ENCODE data around the gene TCF12. TPM values are rescaled to one million over a fixed set of nuclear protein-coding genes. Genes with fewer than 3 reads are reported as not detected.

TCF12 gene
- total RNA-seq, 2 experiments from 2014 or later, result 55.8 to 59.4 TPM

DNA sequence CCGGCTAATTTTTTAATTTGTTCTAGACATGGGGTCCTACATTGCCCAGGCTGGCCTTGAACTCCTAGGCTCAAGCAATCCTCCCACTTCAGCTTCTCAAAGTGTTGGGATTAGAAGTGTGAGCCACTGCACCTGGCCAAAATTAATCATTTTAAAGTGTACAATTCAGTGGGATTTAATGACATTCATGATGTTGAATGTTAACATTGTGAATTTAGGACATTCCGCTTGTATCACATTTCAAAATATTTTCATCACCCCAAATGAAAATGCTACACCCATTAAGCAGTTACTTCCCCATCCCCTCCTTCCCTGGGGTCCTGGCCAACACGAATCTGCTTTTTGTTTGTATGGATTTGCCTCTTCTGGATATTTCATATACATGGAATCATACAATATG lies 395.8 kb downstream of the TCF12 start:
- peaks cover 4% of the 10 kb centered on the region for H3K27me3 Mint-ChIP-seq
- no peaks in the 10 kb centered on the region for H3K4me1 Mint-ChIP-seq
- DNase-seq, result no peak
- no peak overlapping the region for H3K27ac Mint-ChIP-seq
- no peak overlapping the region for H3K4me3 Mint-ChIP-seq
- no peaks in the 10 kb centered on the region for H3K9me3 Mint-ChIP-seq
- H3K36me3 Mint-ChIP-seq, result no peaks in the 10 kb centered on the region

DNA sequence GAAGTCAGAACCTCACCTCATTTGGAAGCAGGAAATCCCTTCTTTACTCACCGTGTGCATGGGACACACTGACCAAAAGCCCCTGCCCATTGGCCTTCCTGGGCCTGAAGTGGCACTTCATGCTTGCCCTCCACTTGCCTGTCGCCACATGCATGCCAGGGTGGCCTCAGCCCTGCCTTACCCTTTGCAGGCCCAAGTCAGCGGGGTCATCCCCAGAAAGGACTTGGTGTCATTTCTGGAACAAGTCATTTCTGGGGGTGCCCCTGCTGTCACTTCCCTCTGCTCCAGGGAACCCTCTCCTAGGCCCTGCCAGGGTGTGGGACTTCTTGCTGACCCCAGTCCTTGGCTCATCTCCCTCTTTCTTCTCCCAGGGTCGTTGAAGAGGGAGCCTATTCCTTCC lies 398.0 kb downstream of the TCF12 start:
- no peaks in the 10 kb centered on the region for H3K27me3 Mint-ChIP-seq
- no peak for DNase-seq
- H3K27ac Mint-ChIP-seq, result no peak overlapping the region
- H3K4me3 Mint-ChIP-seq, result no peak overlapping the region
- no peaks in the 10 kb centered on the region for H3K36me3 Mint-ChIP-seq
- H3K4me1 Mint-ChIP-seq, result no peaks in the 10 kb centered on the region
- H3K9me3 Mint-ChIP-seq, result no peaks in the 10 kb centered on the region

DNA sequence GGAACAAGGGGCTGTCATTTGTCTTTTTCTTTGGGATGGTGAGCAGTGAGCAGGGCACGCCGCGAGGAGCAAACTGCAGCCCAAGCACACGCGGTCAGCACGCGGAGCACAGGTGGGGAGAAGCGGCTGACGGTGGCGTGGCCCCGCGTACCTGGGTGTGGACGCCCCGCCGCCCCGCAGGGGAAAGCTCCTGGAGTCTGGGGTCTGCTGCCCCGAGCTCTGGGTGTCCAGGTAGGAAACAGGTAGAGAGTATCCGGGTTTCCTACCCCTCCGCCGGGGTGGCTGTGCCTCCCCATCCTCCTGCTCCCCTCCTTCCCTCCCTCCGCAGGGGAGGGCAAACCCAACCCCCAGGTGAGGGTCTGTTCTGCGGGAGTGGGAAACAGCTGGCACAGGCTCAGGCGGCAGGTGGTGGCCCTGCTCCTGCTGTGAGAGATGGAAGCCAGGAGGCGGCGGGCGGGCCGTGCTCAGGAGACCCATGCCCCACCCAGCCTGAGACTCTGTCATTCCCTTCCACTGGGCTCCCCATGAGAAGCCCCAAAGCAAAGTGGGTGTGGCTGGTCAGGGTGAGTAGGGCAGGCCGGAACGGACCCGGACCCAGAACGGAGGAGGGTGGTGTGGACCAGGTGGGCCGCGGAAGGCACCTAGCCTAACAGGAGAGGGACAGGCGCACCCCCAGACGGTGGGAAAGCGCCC lies 400.9 kb downstream of the TCF12 start:
- Mint-ChIP-seq H3K9me3 (no peaks in the 10 kb centered on the region), H3K36me3 (no peaks in the 10 kb centered on the region), H3K4me3 (no peak overlapping the region)

DNA sequence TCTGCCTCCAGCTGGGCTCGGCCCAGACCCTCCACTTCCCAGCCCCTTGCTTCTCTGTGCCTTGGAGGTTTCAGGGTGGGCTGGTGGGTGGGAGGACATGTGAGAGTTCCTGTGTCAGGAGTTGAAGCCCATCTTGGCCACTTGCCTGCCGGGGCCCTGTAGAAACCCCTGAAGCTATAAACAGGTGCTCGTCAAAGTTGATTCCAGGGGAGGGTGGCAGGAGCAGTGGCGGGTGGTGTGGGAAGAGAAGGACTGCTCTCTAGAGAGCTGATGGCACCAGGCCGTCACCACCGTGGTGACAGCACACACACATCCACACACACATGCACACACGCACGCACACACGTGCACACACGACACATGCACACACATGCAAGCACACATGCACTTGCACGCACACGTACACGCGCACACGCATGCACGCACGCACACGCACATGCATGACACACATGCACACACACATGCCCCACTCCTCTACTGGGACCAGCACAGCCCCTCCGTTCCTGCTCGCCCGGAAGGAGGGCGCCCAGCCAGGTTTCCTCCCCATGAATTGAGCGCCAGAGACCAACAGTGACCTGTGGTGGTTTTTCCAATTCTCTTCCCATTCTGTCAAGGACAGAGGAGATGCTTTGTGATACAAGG lies 401.6 kb downstream of the TCF12 start:
- Mint-ChIP-seq H3K36me3 (no peaks in the 10 kb centered on the region), H3K4me3 (no peak overlapping the region), H3K27me3 (no peaks in the 10 kb centered on the region), H3K27ac (no peak overlapping the region), H3K9me3 (no peaks in the 10 kb centered on the region), H3K4me1 (peaks cover 4% of the 10 kb centered on the region)
- DNase-seq, result no peak

More for the DNA sequence above, 400.9 kb downstream of the TCF12 start:
- DNase-seq, result no peak
- H3K27me3 Mint-ChIP-seq, result no peaks in the 10 kb centered on the region
- no peak overlapping the region for H3K27ac Mint-ChIP-seq
- H3K4me1 Mint-ChIP-seq, result peaks cover 4% of the 10 kb centered on the region

DNA sequence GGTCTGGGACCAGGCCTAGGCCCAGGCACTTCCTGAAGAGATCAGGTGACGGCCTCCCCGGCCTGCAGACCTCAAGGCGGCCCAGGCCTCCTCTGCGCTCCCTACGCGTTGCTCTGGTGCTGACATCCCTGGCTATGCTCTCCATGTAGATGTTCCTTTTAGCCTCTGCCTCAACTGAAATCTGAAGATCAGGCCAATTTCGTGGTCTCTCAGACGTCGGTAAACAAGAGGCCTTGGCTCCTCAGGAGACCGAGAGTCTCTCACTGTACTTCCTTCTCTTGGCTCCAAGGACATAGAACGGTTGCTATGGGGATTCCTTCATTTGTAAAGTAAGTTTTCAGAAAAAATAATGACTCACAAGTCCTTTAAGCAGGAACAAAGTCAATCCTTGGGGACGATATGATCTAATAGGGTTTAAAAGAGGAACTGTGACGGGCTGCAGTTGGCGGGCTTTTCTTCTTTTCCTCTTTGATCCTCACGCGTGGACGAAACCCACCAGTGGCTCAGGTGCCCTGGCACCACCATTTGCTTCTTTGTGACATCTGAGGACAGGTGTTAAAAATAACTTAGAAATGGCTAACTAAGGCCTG lies 402.3 kb downstream of the TCF12 start:
- no peaks in the 10 kb centered on the region for H3K27me3 Mint-ChIP-seq
- H3K4me3 Mint-ChIP-seq, result no peak overlapping the region
- peaks cover 4% of the 10 kb centered on the region for H3K4me1 Mint-ChIP-seq
- no peak overlapping the region for H3K27ac Mint-ChIP-seq
- no peaks in the 10 kb centered on the region for H3K9me3 Mint-ChIP-seq
- no peak for DNase-seq
- no peaks in the 10 kb centered on the region for H3K36me3 Mint-ChIP-seq

DNA sequence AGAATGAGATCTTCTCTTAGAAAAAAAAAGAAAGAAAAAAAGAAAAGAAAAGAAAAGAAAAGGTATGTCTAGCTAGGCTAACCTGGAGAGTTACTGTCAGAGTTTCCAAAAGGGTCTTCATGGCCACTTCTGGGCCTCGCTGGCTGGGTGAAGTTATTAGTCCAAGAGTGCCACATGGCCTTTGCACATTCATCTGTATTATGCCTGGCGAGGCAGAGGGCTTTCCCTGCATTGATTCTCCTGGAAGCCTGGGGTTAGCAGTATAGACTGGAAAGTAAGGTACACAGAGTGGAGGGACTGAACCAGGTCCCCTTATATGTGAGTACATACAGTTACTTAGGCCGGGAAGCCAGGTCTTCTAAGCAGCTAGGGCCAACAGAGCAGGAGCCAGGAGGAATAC lies 403.0 kb downstream of the TCF12 start:
- peaks cover 4% of the 10 kb centered on the region for H3K4me1 Mint-ChIP-seq
- H3K36me3 Mint-ChIP-seq, result no peaks in the 10 kb centered on the region
- H3K27ac Mint-ChIP-seq, result no peak overlapping the region
- H3K4me3 Mint-ChIP-seq, result no peak overlapping the region
- no peaks in the 10 kb centered on the region for H3K27me3 Mint-ChIP-seq
- DNase-seq, result no peak
- H3K9me3 Mint-ChIP-seq, result no peaks in the 10 kb centered on the region

DNA sequence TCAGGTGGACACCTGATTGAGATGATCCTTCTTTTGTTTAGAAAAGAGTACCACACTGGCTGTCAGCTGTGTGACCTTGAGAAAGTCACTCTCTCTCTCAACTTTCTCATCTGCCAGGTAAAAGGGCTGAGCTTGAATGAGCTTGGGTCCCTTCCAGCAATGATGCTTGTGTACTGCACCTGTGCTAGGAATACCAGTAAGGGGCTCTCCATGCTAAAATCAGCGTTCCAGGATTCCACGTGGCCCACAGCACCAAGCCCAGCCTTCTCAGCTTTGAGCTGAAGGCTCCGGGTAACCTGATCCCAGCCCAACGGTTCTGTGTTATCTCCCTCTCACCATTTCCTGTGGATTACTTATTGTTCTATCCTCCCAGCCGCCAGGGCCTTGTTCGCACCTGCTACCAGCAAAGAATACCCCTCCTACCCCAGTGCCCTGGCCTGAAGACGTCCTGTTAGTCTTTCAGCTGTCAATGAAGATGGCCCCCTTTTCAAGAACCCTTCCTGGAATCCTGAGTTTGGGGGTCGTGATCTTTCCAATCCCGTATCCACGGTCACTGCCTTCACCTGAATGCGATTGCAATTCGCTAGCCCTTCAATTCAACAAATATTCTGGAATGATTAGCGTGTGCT lies 403.6 kb downstream of the TCF12 start:
- H3K27me3 Mint-ChIP-seq, result no peaks in the 10 kb centered on the region
- H3K4me1 Mint-ChIP-seq, result peaks cover 4% of the 10 kb centered on the region
- H3K9me3 Mint-ChIP-seq, result no peaks in the 10 kb centered on the region
- no peak overlapping the region for H3K4me3 Mint-ChIP-seq
- H3K27ac Mint-ChIP-seq, result no peak overlapping the region
- H3K36me3 Mint-ChIP-seq, result no peaks in the 10 kb centered on the region
- DNase-seq, result no peak

DNA sequence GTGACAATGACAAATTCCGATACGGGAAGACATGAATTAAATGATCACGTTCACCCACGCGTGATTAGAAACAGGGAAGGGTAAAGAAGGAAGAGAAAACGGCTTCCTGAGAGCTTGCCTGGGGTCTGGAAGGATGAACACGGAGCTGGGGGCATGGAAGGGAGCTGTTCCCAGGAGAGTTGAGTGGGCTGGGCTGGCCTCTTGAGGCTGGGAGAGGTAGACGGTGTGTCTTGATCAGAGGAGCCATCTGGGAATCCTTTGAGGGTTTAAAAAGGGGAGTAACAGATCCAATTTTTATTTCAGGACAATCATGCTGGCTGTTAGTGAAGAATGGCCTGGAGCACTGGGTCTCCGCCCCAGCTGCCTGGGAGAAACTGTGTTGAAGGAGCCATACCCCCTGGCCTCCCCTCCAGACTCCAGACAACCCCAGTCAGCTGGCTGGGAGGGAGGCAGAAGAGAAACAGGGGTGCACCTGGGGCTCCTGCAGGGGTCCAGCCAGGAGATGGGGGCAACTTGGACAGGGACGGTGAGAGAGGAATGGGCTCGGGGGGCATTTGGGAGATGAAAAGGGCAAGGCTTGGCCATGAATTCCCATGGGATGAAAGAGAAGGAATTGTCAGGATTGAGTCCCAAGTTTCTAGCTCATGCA lies 404.3 kb downstream of the TCF12 start:
- Mint-ChIP-seq H3K27ac (no peak overlapping the region), H3K4me3 (no peak overlapping the region), H3K9me3 (no peaks in the 10 kb centered on the region), H3K4me1 (peaks cover 4% of the 10 kb centered on the region), H3K27me3 (no peaks in the 10 kb centered on the region), H3K36me3 (no peaks in the 10 kb centered on the region)
- no peak for DNase-seq

DNA sequence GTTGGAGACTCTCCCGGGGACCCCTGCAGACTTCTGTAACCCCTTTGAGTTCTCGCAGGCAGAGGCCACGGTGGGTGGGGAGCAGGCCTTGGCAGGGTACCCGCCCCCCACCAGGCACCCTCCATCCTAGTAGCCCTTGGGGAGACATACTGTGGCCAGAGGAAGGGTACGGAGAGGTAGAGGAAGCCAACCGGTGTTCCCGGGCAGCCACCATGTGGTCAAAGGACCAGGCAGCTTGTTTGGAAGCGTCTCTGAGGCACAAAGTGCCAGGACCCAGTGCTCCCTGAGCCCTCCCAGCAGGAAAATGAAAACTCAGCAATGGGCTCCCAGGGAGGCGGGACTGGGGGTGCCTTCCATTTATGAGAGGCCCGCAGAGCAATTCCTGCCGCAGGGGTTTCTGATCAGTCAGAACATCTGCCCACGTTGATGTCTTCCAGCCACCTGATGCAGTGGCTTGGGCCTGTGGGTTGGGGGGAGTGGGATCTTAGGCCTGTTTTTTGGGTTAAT lies 404.9 kb downstream of the TCF12 start:
- Mint-ChIP-seq H3K4me1 (peaks cover 4% of the 10 kb centered on the region), H3K9me3 (no peaks in the 10 kb centered on the region), H3K27me3 (no peaks in the 10 kb centered on the region), H3K27ac (no peak overlapping the region), H3K4me3 (no peak overlapping the region), H3K36me3 (no peaks in the 10 kb centered on the region)
- no peak for DNase-seq

DNA sequence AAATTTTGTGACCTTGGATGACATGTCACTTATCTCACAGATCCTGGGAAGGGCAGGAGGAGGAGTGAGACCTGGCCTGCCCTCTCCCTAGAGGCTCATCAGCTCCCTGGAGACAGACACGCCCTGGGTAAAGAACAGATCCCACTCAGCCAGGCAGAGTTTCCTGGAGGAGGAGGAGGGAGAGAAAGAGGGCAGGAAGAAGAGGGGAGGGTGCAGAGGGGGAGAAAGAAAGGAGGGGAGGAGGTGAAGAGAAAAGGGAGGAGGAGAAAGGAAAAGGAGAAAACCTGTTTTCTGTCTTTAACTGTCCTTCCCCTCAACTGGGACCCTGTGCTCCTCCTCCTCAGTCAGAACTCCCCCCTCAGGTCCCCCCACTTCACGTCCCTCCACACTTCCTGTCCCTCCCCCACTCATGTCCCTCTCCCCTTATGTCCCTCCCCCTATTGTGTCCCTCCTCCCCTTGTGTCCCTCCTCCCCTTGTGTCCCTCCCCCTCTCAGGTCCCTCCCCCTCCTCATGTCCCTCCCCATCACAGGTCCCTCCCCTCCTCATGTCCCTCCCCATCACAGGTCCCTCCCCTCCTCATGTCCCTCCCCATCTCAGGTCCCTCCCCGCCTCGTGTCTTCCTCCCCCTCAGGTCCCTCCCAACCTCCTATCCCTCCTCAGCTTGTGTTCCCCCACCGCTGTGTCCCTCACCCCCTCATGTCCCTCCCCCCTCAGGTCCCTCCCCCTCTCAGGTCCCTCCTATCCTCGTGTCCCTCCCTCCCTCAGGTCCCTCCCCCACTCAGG lies 405.6 kb downstream of the TCF12 start:
- DNase-seq, result no peak
- Mint-ChIP-seq H3K9me3 (no peaks in the 10 kb centered on the region), H3K36me3 (no peaks in the 10 kb centered on the region), H3K27ac (no peak overlapping the region), H3K27me3 (no peaks in the 10 kb centered on the region), H3K4me1 (peaks cover 4% of the 10 kb centered on the region), H3K4me3 (no peak overlapping the region)

DNA sequence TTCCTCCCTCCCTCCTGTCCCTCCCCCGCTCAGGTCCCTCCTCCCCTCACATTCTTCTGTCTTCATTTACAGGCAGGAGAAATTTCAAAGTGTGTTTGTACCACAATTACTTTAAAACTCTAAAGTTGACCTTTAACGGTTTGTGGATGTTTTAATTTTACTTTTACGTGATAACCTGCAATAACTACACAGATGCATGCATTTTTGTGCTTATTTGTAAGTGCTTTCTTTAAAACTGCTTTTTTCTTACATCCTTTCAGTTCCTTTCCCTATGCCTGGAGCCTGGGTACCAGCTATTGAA lies 406.1 kb downstream of the TCF12 start:
- Mint-ChIP-seq H3K27ac (no peak overlapping the region), H3K4me1 (peaks cover 4% of the 10 kb centered on the region), H3K27me3 (peaks cover 4% of the 10 kb centered on the region), H3K4me3 (no peak overlapping the region), H3K36me3 (no peaks in the 10 kb centered on the region), H3K9me3 (no peaks in the 10 kb centered on the region)
- no peak for DNase-seq

DNA sequence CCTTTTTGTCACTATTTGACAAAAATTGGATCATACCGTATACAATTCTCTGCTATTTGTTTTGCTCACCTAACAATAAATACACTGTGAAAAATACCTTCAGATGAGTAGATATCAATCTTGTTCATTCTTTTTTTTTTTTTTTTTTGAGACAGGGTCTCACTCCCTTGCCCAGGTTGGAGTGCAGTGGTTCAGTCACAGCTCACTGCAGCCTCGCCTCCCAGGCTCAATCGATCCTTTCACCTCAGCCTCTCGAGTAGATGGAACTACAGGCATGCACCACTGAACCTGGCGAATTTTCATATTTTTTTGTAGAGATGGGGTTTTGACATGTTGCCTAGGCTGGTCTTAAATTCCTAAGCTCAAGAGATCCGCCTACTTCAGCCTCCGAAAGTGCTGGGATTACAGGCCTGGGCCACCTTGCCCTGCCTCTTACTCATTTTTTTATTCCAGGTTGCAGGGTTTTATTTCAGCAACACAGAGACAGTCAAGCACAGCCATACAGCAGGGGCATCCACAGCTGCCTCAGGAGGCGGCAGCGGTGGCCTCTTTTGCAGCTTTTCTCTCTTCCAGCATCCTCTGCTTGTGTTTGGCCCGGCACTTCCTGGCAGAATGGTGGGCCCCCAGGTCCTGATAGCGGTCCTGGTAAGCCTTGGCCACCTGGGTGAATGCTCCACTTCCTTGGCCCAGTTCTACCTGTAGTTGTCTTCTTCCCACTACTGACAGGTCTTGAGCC lies 406.7 kb downstream of the TCF12 start:
- no peak overlapping the region for H3K27ac Mint-ChIP-seq
- no peaks in the 10 kb centered on the region for H3K9me3 Mint-ChIP-seq
- H3K27me3 Mint-ChIP-seq, result peaks cover 8% of the 10 kb centered on the region
- H3K36me3 Mint-ChIP-seq, result no peaks in the 10 kb centered on the region
- DNase-seq, result no peak
- no peak overlapping the region for H3K4me3 Mint-ChIP-seq
- H3K4me1 Mint-ChIP-seq, result peaks cover 7% of the 10 kb centered on the region

DNA sequence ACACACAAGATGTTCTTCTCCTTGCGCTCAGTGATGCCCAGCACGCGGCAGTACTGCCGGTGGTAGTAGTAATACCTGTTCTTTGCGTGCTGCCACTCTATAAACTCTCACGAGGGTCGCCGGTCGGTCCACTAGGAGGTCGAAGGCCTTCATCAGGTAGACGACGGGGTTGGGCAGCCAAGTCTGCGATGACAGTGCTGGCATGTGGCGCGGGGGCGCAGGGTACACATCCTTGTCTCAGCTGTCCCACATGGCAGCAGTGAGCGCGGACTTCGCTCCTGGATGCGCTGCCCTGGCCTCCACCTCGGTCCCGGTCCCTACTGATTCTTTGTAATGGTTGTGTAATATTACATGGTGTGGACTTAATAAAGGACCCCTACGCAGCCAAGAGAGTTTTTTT lies 407.8 kb downstream of the TCF12 start:
- H3K9me3 Mint-ChIP-seq, result no peaks in the 10 kb centered on the region
- no peak overlapping the region for H3K4me3 Mint-ChIP-seq
- no peak for DNase-seq
- H3K27me3 Mint-ChIP-seq, result peaks cover 8% of the 10 kb centered on the region
- peaks cover 10% of the 10 kb centered on the region for H3K4me1 Mint-ChIP-seq
- H3K27ac Mint-ChIP-seq, result no peak overlapping the region
- H3K36me3 Mint-ChIP-seq, result no peaks in the 10 kb centered on the region

DNA sequence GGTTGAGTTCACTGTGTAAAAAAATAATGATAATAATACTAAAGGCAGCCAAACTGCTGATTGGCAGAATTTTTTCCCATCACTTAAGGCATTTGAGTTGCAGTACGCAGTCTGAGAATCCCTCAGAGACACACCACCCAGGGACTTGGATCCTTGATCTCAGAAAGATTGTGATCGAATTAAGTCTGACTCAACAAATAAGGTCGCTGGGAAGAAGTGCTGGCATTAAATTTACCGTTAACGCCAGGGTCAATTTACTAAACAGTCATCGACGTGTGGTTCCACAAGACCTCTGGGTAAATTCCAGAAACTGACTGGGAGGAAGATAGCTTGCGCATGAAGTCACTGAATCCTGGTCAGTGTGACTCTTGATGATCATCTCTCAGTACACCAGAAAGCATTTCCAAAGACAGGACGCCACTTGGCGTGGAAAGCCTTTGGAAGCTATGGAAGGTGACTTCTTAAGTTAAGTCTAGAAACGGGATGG lies 409.6 kb downstream of the TCF12 start:
- Mint-ChIP-seq H3K27me3 (peaks cover 8% of the 10 kb centered on the region), H3K36me3 (no peaks in the 10 kb centered on the region), H3K9me3 (no peaks in the 10 kb centered on the region), H3K4me3 (no peak overlapping the region), H3K27ac (no peak overlapping the region), H3K4me1 (peaks cover 10% of the 10 kb centered on the region)
- DNase-seq, result no peak

Data from activated naive CD8-positive, alpha-beta T cell treated with anti-CD3 and anti-CD28 coated beads for 36 hours (primary cell).